ENCODE data around the gene TES.
"Not testable (repeated sequence)": the region's sequence is repeated elsewhere in the genome, so short reads cannot be mapped to it uniquely, and the experiment has no call there.

Gene TES

DNA sequence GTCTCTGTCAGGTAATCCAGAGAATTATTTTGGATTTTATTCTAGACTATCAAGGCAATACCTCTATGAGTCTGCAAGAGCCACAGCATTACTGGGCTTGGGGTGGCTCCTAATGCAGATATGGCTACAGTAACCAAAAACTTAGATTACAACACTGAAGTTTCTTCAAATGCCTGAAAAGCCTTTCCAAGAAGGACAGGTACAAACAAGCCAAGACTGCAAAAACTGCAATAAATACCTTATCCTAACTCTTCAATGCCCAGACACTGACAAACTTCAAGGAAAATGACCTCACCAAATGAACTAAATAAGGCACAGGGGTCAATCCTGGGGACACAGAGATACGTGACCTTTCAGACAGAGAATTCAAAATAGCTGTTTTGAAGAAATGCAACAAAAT, 82.0 kb downstream of the TES start:
- DNase-seq: no peak

DNA sequence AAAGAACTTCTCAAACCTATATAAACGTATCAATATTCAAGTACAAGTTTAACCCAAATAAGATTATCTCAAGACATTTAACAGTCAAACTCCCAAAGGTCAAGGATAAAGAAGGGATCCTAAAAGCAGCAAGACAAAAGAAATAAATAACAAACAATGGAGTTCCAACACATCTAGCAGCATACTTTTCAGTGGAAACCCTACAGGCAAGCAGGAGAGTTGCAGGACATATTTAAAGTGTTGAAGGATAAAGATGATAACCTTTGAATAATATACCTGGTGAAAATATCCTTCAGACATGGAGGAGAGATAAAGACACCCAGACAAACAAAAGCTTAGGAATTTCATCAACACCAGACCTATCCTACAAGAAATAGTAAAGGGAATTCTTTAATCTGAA, 82.8 kb downstream of the TES start:
- no peak for DNase-seq

DNA sequence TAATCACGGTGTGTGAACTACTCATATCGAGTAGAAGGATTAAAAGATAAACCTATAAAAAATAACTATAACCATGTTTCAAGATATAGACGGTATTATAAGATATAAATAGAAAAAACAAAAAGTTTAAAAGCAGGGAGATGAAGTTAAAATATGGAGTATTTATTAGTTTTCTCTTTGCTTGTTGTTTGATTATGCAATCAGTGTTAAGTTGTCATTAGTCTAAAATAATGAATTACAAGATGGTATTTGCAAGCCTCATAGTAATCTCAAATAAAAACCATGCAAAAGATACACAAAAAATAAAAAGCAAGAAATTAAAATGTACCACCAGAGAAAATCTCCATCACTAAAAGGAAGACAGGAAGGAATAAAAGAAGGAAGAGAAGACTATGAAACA, 83.3 kb downstream of the TES start:
- no peak for DNase-seq

GRCh38 chr7:116295903-116296302, 85.6 kb downstream of the TES start:
- DNase-seq: not testable (repeated sequence)

- DNase-seq: no peak
Measured at GRCh38 chr7:116298055-116298454, 87.7 kb downstream of the TES start.

DNA sequence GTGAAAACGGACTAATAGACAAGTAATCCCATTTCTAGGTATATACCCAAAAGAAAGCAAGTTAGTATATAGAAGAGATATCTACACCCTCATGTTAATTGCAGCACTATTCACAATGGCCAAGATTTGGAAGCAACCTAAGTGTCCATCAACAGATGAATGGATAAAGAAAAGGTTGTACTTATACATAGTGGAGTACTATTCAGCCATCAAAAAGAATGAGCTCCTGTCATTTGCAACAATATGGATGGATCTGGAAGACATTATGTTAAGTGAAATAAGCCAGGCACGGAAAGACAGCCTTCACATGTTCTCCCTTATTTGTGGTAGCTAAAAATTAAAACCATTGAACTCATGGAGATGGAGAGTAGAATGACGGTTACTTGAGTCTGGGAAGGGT, 88.2 kb downstream of the TES start:
- no peak for DNase-seq

DNA sequence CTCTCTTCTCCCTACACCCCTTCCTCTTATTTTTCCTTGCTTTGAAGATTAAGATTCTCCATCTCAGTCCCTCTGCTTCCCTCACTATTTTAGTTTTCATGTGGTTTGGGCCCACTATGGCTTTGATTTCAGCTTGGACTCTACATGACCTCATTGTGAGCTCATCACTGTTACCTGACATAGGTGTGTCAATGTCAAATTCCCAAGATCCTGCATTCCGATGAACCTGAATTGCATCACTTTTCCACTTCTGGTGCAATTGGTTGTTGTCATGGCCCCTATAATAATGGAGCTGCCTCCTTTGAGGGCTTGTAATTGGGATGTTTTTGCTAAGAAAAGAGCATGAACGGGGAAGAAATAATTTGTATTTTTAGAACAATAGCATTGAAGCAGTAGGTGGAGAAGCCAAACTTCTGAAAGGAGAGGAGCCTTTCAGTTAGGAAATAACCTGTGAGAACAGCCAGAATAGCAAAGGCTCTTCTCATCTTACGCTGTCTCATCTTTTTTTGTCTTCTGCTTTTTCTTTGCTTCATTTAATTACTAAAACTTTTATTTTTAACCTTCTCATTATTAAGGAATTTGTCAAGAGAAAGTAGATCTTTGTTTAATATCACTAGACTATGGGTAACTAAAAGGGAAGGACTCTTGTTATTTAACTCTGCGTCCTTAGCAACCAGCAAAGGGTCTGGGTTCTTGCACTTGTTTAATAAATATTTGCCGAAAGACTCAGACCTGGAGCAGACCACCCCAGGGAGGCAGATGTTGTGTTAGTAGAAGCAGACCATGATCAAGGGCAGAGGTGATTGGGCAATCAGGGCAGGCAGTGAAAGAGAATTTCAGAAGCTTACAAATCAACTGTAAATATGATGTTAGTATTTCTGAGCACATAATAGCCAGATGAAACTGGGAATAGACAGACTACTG, 95.4 kb downstream of the TES start:
- no peak for DNase-seq

- no peak for DNase-seq
Measured at GRCh38 chr7:116306409-116307048, 96.2 kb downstream of the TES start.

- DNase-seq: no peak
Measured at GRCh38 chr7:116307253-116307652, 96.9 kb downstream of the TES start.
